Keratinocyte (primary cell): ENCODE results near the gene FRA10AC1. TPM values are rescaled to one million over a fixed set of nuclear protein-coding genes. Genes with fewer than 3 reads are reported as not detected.
A peak's percentile ranks its signal among the peaks of the same experiment; 100 is the strongest.

Experiments
- DNase-seq: peaks from one replicate; pipeline ENCODE4 v3.0.0-alpha.2; 2011; ENCODE audit warnings: low read depth, missing footprints, low spot score
- FAIRE-seq: peaks from 2 replicates; lab custom pipeline; 2011; peaks lifted over from hg19 to GRCh38; lab: Jason Lieb, UNC
- H2AFZ ChIP-seq: 2 replicates; pipeline ENCODE4 v1.6.0; 2012; ENCODE audit warnings: low read length, control low read depth, inconsistent platforms; ENCODE audit not compliant: control insufficient read depth
- H3K27ac ChIP-seq: 2 replicates; pipeline ENCODE4 v1.5.1; 2011; ENCODE audit warnings: low read length; ENCODE audit not compliant: control insufficient read depth, insufficient read depth
- H3K27me3 ChIP-seq: 3 replicates; pipeline ENCODE4 v1.6.0; 2011; ENCODE audit warnings: low read length; ENCODE audit not compliant: control insufficient read depth, insufficient read depth; ENCODE audit errors: extremely low read depth
- H3K36me3 ChIP-seq, 2 experiments: 2 replicates in 1 of 2; 3 replicates in 1 of 2; pipeline ENCODE4 v1.5.1; 2011; ENCODE audit warnings: low read length in 2 of 2, mild to moderate bottlenecking in 1 of 2; ENCODE audit not compliant: control insufficient read depth in 2 of 2, insufficient read depth in 2 of 2; ENCODE audit errors: extremely low read depth in 1 of 2
- H3K4me1 ChIP-seq: 3 replicates; pipeline ENCODE4 v1.5.1; 2011; ENCODE audit warnings: low read length; ENCODE audit not compliant: control insufficient read depth, insufficient read depth; ENCODE audit errors: extremely low read depth
- H3K4me2 ChIP-seq: 3 replicates; pipeline ENCODE4 v1.6.0; 2011; ENCODE audit warnings: low read depth, low read length; ENCODE audit not compliant: control insufficient read depth, insufficient read depth; ENCODE audit errors: extremely low read depth
- H3K4me3 ChIP-seq, 3 experiments: fragments of 200-600 bp in 1 of 3; sonication (generic) in 1 of 3; 2 replicates in 2 of 3; 3 replicates in 1 of 3; pipeline ENCODE4 v1.5.1; 2011 to 2016; ENCODE audit warnings: low read length in 3 of 3, mild to moderate bottlenecking in 3 of 3, control low read depth in 2 of 3, inconsistent platforms in 1 of 3, low read depth in 1 of 3, mixed read lengths in 1 of 3, mixed run types in 1 of 3, moderate library complexity in 1 of 3; ENCODE audit not compliant: control insufficient read depth in 2 of 3, insufficient read depth in 2 of 3; ENCODE audit errors: extremely low read depth in 1 of 3
- H3K79me2 ChIP-seq: 2 replicates; pipeline ENCODE4 v1.6.0; 2012; ENCODE audit warnings: low read length; ENCODE audit not compliant: control insufficient read depth, insufficient read depth
- H3K9ac ChIP-seq: 3 replicates; pipeline ENCODE4 v1.6.0; 2011; ENCODE audit warnings: low read length; ENCODE audit not compliant: control insufficient read depth, insufficient read depth; ENCODE audit errors: extremely low read depth
- H3K9me1 ChIP-seq: 3 replicates; pipeline ENCODE4 v1.6.0; 2011; ENCODE audit warnings: low read length; ENCODE audit not compliant: control insufficient read depth, insufficient read depth; ENCODE audit errors: extremely low read depth
- H3K9me3 ChIP-seq: 2 replicates; pipeline ENCODE4 v1.5.1; 2012; ENCODE audit warnings: low read depth, low read length; ENCODE audit not compliant: control insufficient read depth
- H4K20me1 ChIP-seq: 3 replicates; pipeline ENCODE4 v1.6.0; 2011; ENCODE audit warnings: low read length; ENCODE audit not compliant: control insufficient read depth, insufficient read depth; ENCODE audit errors: extremely low read depth
- EZH2 ChIP-seq: IDR thresholded peaks from one replicate; pipeline ENCODE4 v1.6.1; 2012; ENCODE audit warnings: inconsistent platforms, mild to moderate bottlenecking, low read length, moderate library complexity
- dilution Hi-C: fragments of 300-500 bp; cut with MboI; formaldehyde crosslinking; loops from one replicate; pipeline ENCODE4 v1.7.0; 2020; ENCODE audit warnings: low sequenced_read_pairs; ENCODE audit not compliant: extremely low pct_ligation_motif_present
- polyA plus RNA-seq, 5 experiments: library from polyadenylated mRNA; depleted of rRNA in 3 of 5; stranded (reverse) in 3 of 5; stranded (forward) in 1 of 5; unstranded in 1 of 5; fragments of >200 nt; gene quantifications; 1 replicate in 1 of 5; 2 replicates in 3 of 5; 3 replicates in 1 of 5; pipeline versions ENCODE4 v1.2.1 to v1.2.3, GENCODE V29; 2011 to 2012; ENCODE audit warnings: missing spikeins in 2 of 5, low read depth in 1 of 5, low replicate concordance in 1 of 5
- TF ChIP-seq, protein P1 (sequence below), 3 experiments: IDR thresholded peaks in 1 of 3; conservative IDR thresholded peaks in 1 of 3; optimal IDR thresholded peaks in 1 of 3; 2 replicates in 2 of 3; 3 replicates in 1 of 3; pipeline versions ENCODE3 to v1.5.1; 2011; ENCODE audit warnings: low read length in 3 of 3, mild to moderate bottlenecking in 3 of 3, moderate library complexity in 2 of 3, control low read depth in 1 of 3, inconsistent platforms in 1 of 3; ENCODE audit not compliant: insufficient read depth in 2 of 3; ENCODE audit errors: extremely low read depth in 1 of 3

Gene FRA10AC1
- polyA plus RNA-seq, 1 donor (not counting 4 experiments of a cell fraction or from before 2014, with no cell fraction given), result 12.8 TPM

- no peak overlapping the region for H2AFZ ChIP-seq
These were observed 44.5 kb upstream of the FRA10AC1 start for GRCh38 chr10:93746844-93747284.

GRCh38 chr10:93745408-93746065 is 43.1 kb upstream of the FRA10AC1 start:
- no peaks in the 10 kb centered on the region for H3K9me1 ChIP-seq
- dilution Hi-C loops, result no loop called here
- H3K4me1 ChIP-seq, result peaks cover 3% of the 10 kb centered on the region
- FAIRE-seq, result no peak
- no peak overlapping the region for H3K4me3 ChIP-seq
- H3K27ac ChIP-seq, result no peak overlapping the region
- H2AFZ ChIP-seq, result no peak overlapping the region
- H3K9ac ChIP-seq, result no peak overlapping the region
- H3K36me3 ChIP-seq, result no peaks in the 10 kb centered on the region
- no peaks in the 10 kb centered on the region for H4K20me1 ChIP-seq
- no peaks in the 10 kb centered on the region for H3K27me3 ChIP-seq
- H3K4me2 ChIP-seq, result no peak overlapping the region
- no peaks in the 10 kb centered on the region for H3K9me3 ChIP-seq
- TF ChIP-seq EZH2, result no peak
- TF ChIP-seq, protein P1, sequence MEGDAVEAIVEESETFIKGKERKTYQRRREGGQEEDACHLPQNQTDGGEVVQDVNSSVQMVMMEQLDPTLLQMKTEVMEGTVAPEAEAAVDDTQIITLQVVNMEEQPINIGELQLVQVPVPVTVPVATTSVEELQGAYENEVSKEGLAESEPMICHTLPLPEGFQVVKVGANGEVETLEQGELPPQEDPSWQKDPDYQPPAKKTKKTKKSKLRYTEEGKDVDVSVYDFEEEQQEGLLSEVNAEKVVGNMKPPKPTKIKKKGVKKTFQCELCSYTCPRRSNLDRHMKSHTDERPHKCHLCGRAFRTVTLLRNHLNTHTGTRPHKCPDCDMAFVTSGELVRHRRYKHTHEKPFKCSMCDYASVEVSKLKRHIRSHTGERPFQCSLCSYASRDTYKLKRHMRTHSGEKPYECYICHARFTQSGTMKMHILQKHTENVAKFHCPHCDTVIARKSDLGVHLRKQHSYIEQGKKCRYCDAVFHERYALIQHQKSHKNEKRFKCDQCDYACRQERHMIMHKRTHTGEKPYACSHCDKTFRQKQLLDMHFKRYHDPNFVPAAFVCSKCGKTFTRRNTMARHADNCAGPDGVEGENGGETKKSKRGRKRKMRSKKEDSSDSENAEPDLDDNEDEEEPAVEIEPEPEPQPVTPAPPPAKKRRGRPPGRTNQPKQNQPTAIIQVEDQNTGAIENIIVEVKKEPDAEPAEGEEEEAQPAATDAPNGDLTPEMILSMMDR (optimal IDR thresholded peaks at IDR 0.05 in 1 of 3, IDR thresholded peaks at IDR 0.05 in 1 of 3, conservative IDR thresholded peaks at IDR 0.05 in 1 of 3; ENCODE audit: extremely low read depth in 1 of 3, insufficient read depth in 2 of 3, low read length in 3 of 3), result peak in 1 of 3 experiments; percentile 37
- H3K79me2 ChIP-seq, result no peaks in the 10 kb centered on the region
- no peak for DNase-seq

More at GRCh38 chr10:93746844-93747284, 44.5 kb upstream of the FRA10AC1 start:
- Histone ChIP-seq H3K36me3 (no peaks in the 10 kb centered on the region), H3K4me3 (no peak overlapping the region), H3K9me3 (no peaks in the 10 kb centered on the region), H4K20me1 (no peaks in the 10 kb centered on the region), H3K9ac (no peak overlapping the region), H3K9me1 (no peaks in the 10 kb centered on the region), H3K4me1 (peaks cover 3% of the 10 kb centered on the region), H3K4me2 (no peak overlapping the region), H3K27me3 (no peaks in the 10 kb centered on the region), H3K27ac (no peak overlapping the region), H3K79me2 (no peaks in the 10 kb centered on the region)
- dilution Hi-C loops, result no loop called here
- DNase-seq, result peak; percentile 89
- TF ChIP-seq EZH2, result no peak
- TF ChIP-seq, protein P1 (optimal IDR thresholded peaks at IDR 0.05 in 1 of 3, IDR thresholded peaks at IDR 0.05 in 1 of 3, conservative IDR thresholded peaks at IDR 0.05 in 1 of 3; ENCODE audit: extremely low read depth in 1 of 3, insufficient read depth in 2 of 3, low read length in 3 of 3), result peak; percentile 62 to 74 (median 66)
- FAIRE-seq, result peak; percentile 90
